ENCODE results near the gene TRIP13. TPM values are rescaled to one million over a fixed set of nuclear protein-coding genes. Genes with fewer than 3 reads are reported as not detected.

The TRIP13 gene
- total and polyA plus RNA-seq, 3 donors from 2014 or later, result 34.3 to 71.6 (median 49.1) TPM

- Histone ChIP-seq H3K4me1 (no peaks in the 10 kb centered on the region), H3K36me3 (ENCODE audit: low read depth, missing control alignments) (no peaks in the 10 kb centered on the region), H3K9me3 (no peaks in the 10 kb centered on the region), H3K27ac (no peak overlapping the region), H3K27me3 (no peaks in the 10 kb centered on the region), H3K4me3 (no peak overlapping the region)
- no peak for DNase-seq
- TF ChIP-seq, protein P1, sequence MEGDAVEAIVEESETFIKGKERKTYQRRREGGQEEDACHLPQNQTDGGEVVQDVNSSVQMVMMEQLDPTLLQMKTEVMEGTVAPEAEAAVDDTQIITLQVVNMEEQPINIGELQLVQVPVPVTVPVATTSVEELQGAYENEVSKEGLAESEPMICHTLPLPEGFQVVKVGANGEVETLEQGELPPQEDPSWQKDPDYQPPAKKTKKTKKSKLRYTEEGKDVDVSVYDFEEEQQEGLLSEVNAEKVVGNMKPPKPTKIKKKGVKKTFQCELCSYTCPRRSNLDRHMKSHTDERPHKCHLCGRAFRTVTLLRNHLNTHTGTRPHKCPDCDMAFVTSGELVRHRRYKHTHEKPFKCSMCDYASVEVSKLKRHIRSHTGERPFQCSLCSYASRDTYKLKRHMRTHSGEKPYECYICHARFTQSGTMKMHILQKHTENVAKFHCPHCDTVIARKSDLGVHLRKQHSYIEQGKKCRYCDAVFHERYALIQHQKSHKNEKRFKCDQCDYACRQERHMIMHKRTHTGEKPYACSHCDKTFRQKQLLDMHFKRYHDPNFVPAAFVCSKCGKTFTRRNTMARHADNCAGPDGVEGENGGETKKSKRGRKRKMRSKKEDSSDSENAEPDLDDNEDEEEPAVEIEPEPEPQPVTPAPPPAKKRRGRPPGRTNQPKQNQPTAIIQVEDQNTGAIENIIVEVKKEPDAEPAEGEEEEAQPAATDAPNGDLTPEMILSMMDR (IDR thresholded peaks at IDR 0.05), result no peak
- no peak for TF ChIP-seq POLR2A (IDR thresholded peaks at IDR 0.05)
- intact Hi-C loops (cut with DNase I; ENCODE audit: low total_unique reads), result no loop called here
- 81 to 85% methylated on average over 20 to 21 of the region's 21 CpGs for WGBS, 2 donors
Observed at GRCh38 chr5:855771-856530, 36.7 kb upstream of the TRIP13 start.

GRCh38 chr5:856531-857425 lies 35.9 kb upstream of the TRIP13 start:
- H3K36me3 ChIP-seq (ENCODE audit: low read depth, missing control alignments), result no peaks in the 10 kb centered on the region
- no peak for DNase-seq
- 89% methylated on average over 16 of the region's 16 CpGs for WGBS, 2 donors
- TF ChIP-seq POLR2A (IDR thresholded peaks at IDR 0.05), result no peak
- H3K4me3 ChIP-seq, result no peak overlapping the region
- no peaks in the 10 kb centered on the region for H3K27me3 ChIP-seq
- H3K4me1 ChIP-seq, result no peaks in the 10 kb centered on the region
- no peak overlapping the region for H3K27ac ChIP-seq
- H3K9me3 ChIP-seq, result no peaks in the 10 kb centered on the region
- intact Hi-C loops (cut with DNase I; ENCODE audit: low total_unique reads), result no loop called here

DNA sequence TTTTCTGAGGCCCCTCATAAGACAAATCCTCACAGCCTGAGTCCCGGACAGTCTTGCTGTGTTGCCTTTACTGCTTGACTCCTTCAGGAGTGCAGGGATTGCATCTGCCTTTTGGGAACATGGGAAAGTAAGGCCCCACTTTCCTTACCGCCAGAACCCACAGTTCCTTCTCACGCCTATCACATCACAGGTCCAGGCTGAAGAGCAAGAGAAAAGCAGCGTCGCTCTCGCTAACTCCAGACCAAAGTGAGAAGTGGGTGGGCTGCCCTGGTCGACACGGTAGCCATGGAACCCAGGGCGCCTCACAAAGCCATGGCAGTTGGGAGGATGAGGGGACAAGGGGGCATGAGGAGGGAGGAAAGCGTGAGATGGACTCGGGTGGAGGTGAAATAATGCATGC lies 34.0 kb upstream of the TRIP13 start:
- 91 to 92% methylated on average over 11 of the region's 11 CpGs for WGBS, 2 donors
- H3K27ac ChIP-seq, result no peak overlapping the region
- no peaks in the 10 kb centered on the region for H3K36me3 ChIP-seq (ENCODE audit: low read depth, missing control alignments)
- no peaks in the 10 kb centered on the region for H3K9me3 ChIP-seq
- intact Hi-C loops (cut with DNase I; ENCODE audit: low total_unique reads), result no loop called here
- no peaks in the 10 kb centered on the region for H3K4me1 ChIP-seq
- H3K4me3 ChIP-seq, result no peak overlapping the region
- DNase-seq, result no peak
- TF ChIP-seq POLR2A (IDR thresholded peaks at IDR 0.05), result no peak
- H3K27me3 ChIP-seq, result no peaks in the 10 kb centered on the region

DNA sequence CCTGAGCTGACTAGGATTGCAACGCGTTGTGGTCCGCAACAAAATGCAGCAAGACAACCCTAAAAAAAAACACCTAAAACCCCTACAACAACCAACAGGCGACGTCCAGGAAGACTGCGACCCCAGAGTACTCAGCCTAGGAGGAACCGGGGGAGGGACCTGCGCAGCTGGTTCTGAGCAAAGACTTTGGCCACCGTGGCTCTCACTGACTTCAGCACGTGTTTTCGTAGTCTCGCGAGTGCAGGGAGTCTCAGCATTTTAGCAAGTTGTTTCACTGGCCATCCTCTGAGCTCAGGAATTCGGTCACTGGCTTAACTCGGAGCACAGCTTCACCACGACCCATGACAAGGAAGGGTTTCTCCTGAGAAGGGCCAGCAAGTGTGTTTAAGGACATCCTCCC lies 33.3 kb upstream of the TRIP13 start:
- no peak overlapping the region for H3K4me3 ChIP-seq
- H3K36me3 ChIP-seq (ENCODE audit: low read depth, missing control alignments), result no peaks in the 10 kb centered on the region
- DNase-seq, result no peak
- no peaks in the 10 kb centered on the region for H3K9me3 ChIP-seq
- intact Hi-C loops (cut with DNase I; ENCODE audit: low total_unique reads), result no loop called here
- no peaks in the 10 kb centered on the region for H3K27me3 ChIP-seq
- no peak for TF ChIP-seq POLR2A (IDR thresholded peaks at IDR 0.05)
- TF ChIP-seq, protein P1 (IDR thresholded peaks at IDR 0.05), result no peak
- H3K27ac ChIP-seq, result no peak overlapping the region
- no peaks in the 10 kb centered on the region for H3K4me1 ChIP-seq
- 74 to 83% methylated on average over 16 of the region's 16 CpGs for WGBS, 2 donors

DNA sequence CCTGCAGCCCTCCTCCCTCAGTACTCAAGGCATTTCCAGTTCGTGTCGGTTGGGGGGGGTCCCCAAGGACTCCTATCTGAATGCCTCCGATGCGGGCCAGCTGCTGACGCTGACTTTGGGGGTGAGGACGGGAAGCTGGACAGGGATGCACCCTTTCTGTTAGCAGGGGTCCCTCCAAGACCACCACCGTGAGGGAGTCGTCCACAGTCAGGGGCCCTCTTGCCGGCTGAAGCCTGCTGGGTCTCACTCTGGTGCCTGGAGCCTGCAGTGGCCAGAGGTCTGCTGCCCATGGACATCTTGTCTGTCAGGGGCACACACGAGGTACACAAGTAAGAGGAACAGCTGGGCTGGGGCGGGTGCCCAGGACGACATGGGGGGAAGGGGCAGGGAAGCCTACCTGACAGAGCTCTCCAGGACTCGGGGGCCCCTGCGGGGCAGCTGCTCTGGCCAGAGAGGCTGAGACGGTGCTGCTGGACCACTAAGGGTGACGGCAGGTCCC lies 32.8 kb upstream of the TRIP13 start:
- 77 to 86% methylated on average over 12 to 16 of the region's 16 CpGs for WGBS, 2 donors
- Histone ChIP-seq H3K9me3 (no peaks in the 10 kb centered on the region), H3K27ac (no peak overlapping the region), H3K4me1 (peaks cover under 1% of the 10 kb centered on the region), H3K36me3 (ENCODE audit: low read depth, missing control alignments) (no peaks in the 10 kb centered on the region), H3K4me3 (no peak overlapping the region), H3K27me3 (no peaks in the 10 kb centered on the region)
- TF ChIP-seq POLR2A (IDR thresholded peaks at IDR 0.05), result no peak
- TF ChIP-seq, protein P1 (IDR thresholded peaks at IDR 0.05), result no peak
- intact Hi-C loops (cut with DNase I; ENCODE audit: low total_unique reads), result no loop called here
- no peak for DNase-seq

Measured in testis (tissue), 3 donors.